AG09309 (cell line): ENCODE data around the gene PRRC2B.

ENCODE experiments used
- DNase-seq: peaks from one replicate; pipeline ENCODE4 v3.0.0-alpha.2; 2010; ENCODE audit warnings: low read depth
- H3K4me3 ChIP-seq: 2 replicates; pipeline ENCODE4 v1.5.1; 2011; ENCODE audit warnings: mild to moderate bottlenecking, low read depth, low read length, moderate library complexity; ENCODE audit not compliant: control insufficient read depth
- CTCF ChIP-seq: IDR thresholded peaks from 2 replicates; pipeline ENCODE4 v1.5.1; 2011; ENCODE audit warnings: mild to moderate bottlenecking, low read depth, low read length, inconsistent platforms; ENCODE audit not compliant: insufficient read depth, control insufficient read depth; ENCODE audit errors: missing control alignments

The PRRC2B gene

GRCh38 chr9:131457746-131458145, 63.9 kb downstream of the PRRC2B start:
- H3K4me3 ChIP-seq = no peak overlapping the region
- TF ChIP-seq CTCF = no peak
- DNase-seq = no peak

DNA sequence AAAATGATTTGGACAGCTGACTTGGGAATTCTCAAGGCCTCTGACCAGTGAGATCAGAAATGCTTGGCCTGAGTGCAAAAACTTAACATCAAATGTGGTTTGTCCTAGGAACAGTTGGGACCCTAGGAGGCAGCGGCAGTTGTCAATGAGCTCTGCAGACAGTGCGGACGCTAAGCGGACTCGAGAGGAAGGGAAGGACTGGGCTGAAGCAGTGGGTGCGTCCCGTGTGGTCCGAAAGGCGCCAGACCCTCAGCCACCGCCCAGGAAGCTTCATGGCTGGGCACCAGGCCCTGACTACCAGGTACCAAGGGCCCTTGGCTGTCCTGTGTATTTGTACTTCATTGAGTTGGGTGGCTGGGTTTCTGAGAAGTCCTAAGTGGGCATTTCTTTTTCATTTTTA, 65.2 kb downstream of the PRRC2B start:
- no peak overlapping the region for H3K4me3 ChIP-seq
- TF ChIP-seq CTCF = no peak
- no peak for DNase-seq

- no peak for DNase-seq
- TF ChIP-seq CTCF = no peak
- H3K4me3 ChIP-seq = no peak overlapping the region
These were observed 67.3 kb downstream of the PRRC2B start for GRCh38 chr9:131461166-131461565.

DNA sequence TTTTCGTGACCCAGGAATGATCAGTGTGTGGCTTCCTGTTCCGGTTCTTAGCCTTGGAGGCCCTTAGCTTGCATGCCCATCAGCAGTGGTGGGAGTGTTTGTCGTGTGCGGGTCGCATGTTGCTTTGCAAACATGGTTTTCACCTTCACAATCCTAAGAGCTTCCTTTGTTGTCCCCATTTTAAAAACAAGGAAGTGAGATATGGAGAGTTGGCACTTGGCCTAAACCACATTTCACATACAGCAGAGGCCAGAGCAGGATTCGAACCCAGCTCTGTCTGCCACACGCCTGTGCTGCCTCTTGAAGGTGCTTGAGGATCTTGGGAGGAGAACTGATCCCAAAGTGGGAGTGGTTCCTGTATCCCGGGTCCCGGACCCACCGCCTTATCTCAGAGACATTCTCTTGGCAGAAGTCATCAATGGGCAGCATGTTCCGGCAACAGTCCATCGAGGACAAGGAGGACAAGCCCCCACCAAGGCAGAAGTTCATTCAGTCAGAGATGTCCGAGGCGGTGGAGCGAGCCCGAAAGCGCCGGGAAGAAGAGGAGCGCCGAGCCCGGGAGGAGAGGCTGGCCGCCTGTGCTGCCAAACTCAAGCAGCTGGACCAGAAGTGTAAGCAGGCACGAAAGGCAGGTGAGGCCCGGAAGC, 70.6 kb downstream of the PRRC2B start:
- no peak for DNase-seq
- TF ChIP-seq CTCF = no peak
- no peak overlapping the region for H3K4me3 ChIP-seq

DNA sequence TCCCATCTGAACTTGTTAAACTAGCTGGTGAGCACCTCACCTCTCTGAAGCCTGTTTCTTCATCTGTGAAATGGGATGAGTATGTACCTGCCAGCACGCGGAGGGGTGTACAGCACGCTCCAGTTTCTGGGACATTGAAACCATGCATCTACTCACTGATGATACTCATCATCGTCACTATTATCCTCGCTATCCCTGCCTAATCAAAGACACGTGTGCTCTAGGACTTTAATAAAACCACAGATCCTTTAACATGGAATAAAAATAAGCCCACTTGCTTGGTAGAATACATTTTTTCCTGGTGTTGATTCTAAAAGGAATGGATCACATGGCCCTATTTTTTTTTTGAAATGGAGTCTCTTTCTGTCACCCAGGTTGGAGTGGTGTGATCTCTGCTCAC, 71.5 kb downstream of the PRRC2B start:
- H3K4me3 ChIP-seq = no peak overlapping the region
- DNase-seq = no peak
- no peak for TF ChIP-seq CTCF

DNA sequence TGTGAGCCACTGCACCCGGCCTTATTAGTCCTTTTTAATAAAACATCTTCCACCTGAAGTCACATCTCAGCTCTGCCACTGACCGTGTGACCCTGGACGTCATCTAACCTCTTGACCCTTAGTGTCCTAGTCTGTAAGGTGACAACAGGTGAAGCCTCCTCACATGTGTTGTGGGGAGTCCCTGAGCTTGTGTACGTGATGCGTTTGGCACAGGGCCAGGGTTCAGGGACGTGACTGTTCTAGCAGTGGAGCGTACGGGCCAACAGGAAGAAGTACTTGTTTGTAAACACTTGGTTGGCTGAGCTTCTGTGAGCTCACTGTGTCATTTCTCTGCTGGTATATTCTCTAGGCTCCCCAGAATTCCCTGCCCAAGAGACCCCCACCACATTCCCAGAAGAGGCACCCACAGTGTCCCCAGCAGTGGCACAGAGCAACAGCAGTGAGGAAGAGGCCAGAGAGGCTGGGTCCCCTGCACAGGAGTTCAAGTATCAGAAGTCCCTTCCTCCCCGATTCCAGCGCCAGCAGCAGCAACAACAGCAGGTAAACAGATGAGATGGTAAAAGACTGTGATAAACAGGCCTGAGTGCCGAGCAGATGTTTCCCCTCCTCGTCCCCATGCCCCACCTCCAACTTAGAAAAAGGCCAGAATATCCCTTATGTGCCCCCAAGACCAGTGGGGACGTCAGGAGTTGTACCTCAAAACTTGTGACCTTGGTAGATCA, 73.5 kb downstream of the PRRC2B start:
- no peak for DNase-seq
- TF ChIP-seq CTCF = no peak
- no peak overlapping the region for H3K4me3 ChIP-seq
